Stimulated activated CD8-positive, alpha-beta memory T cell treated with anti-CD3 and anti-CD28 coated beads, Interleukin-12 subunit alpha, Interleukin-12 subunit beta, amount 100 ng/mL, for 4 hours (primary cell): ENCODE measurements around the gene ZDHHC16.

Experiments
- DNase-seq: peaks from one replicate; pipeline ENCODE4 v3.0.0-alpha.2; 2020; ENCODE audit warnings: low read depth

The ZDHHC16 gene

DNA sequence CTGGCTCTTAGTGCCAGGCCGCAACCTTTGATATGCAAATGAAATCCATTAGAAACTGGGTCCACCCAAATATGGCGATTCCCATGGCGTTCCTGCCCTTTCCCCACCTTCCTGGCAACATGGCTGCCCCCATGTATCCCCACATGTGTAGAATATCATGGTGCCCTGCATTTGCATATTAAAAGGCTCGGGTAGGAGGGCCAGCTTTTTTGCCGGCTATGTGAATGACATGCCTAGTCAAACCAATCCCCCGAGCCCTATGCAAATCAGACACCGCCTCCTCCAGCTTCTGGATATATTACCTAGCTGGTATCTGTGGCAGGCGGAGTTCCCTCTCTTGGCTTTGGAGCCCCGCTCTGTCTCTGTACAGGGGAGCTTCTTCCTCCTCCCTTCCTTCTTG, 34.0 kb downstream of the ZDHHC16 start:
- DNase-seq = no peak

DNA sequence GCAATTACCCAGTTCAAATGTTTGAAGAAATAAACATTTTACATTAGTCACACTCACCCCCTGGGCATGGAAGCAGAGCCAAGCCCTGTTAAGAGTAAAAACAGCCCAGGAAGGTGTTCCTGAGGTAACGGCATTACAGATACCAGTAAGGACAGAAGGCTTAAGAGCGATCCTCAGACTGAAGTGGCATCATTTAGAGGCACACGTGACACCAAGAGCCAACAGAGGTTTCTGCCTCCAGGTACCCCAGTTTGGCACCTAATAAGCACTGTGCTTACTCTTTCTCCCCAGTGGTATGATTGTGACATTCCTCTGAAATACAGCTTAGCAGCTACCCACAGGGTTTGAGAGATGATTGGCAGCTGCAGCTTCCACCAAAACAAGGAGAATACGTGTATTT, 35.1 kb downstream of the ZDHHC16 start:
- DNase-seq = no peak

- DNase-seq = no peak
Measured at GRCh38 chr10:97482381-97482780, 36.4 kb downstream of the ZDHHC16 start.

DNA sequence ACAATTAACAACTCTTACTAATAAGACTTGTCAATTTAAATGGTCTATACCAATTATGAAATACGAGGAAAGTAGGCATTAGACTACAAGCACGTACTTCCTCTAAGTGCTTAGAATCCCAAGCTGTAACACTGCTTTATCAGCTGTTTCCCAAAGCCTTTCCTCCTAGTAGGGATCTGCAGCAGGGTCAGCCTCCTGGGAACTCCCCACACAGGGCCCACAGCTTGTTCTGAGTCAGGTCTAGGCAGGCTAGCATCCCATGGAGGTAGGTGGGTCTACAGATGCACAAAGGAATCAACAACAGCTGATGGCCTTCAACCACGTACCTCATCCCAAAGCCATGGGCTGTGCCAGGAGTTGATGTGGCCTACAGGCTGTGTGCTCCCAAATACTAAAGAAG, 37.5 kb downstream of the ZDHHC16 start:
- no peak for DNase-seq

DNA sequence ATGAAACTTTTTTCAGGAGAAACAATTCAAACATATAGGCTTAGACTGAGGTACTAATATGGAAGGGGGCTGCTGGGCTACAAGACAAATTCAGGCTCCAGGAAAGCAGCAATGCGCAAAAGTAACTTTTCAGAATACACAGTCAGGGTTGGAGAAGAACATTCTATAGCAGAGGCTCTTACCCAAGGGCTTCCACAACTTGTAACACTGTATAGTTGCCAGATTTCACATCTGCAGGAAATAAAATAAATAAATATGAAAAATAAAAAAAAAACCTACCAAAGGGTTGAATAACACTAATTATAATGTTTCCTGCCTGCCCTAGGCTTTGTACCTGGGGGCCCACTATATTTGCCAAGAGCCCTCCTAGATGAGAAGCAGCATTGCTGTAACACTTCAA, 37.9 kb downstream of the ZDHHC16 start:
- no peak for DNase-seq

- no peak for DNase-seq
Measured at GRCh38 chr10:97485647-97486281, 39.8 kb downstream of the ZDHHC16 start.

- no peak for DNase-seq
Measured at GRCh38 chr10:97490592-97490991, 44.6 kb downstream of the ZDHHC16 start.

GRCh38 chr10:97494151-97494550, 48.2 kb downstream of the ZDHHC16 start:
- no peak for DNase-seq

DNA sequence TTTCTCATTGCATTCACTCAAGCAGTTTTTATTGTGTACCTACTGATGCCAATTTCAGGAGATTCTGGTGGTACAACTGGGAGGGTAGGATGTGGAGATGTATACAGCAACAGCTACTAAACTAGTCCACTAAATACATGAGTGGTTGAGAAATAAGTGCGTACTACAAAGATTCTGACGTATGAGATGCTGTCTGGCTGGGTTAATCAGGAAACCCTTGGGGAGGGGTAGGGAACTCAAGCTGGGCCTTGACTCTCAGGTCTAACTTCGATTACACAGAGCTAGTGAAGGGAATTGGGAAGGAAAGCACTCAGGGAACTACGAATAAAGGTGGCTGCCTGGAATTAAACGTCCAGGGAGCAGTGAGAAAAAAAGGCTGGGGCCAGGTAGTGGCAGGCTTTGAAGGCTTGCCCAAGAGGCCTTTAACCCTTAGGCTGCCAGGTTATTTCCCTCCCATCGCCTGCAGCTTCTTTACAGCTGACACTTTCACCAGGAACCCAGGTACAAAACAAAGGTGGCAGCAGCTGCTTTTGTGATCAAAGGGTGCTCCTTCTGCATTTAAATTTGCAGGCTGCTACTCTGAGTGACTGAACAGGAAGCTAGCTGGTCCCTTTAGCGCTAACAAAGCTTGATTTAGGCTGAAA, 49.0 kb downstream of the ZDHHC16 start:
- no peak for DNase-seq

DNA sequence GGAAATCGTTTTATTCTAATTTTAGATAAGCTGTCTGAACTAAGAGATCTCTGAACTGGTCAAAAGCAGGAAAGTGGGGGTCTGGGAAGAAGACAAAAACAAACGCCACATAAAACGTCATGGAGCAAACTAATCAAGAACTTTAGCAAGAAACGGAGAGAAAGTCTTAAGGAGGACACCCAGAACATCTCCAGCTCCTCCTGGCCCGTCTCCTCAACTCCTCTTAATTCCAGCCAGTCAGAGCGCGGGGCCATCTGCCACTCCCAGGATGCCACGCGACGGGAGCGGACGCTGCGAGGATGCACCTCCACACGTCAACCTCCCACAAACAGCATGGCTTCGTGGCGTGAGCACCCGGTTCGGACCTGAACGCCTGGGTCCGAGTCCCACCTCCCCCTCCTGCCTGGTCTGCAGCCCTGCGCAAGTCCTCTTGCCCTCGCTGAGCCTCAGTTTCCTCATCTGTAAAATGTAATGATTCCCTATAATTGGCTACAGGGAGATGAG, 51.6 kb downstream of the ZDHHC16 start:
- DNase-seq = peak; percentile 43

DNA sequence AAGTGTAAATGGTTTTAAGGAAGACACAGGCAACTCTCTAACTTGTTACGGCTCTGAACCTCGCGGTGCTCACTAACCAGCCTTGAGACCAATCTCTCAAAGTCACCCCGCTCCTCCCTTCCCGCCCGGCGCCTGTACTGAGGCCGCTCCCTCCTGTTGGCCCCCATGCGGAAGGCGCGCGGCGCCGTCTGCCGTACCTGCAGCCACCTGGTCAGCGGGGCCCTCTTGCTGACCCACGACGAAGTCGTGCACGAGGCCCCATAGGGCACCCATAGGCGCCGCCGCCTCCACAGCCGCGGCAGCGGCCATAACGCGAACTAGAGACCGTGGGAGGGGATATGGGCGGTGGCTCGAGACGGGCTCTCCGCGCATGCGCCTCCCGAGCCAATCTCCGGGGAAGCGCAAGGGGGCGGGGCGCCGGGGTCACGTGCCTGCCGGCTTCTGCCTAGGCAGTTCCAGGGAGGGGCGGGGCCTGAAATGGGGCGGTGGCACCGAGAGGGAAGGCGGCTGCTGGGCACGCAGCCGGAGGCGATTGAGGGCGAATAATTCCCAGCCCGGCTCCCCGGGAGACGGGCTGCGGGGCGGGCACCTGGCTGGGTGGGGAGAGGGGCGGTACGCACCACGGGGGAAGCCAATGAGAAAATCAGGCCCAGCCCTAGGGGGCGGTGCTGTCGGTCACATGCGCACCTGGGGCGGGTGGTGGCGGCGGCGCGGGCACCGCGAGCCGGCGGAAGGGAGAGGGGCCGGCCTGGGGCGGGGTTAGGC, 52.3 kb downstream of the ZDHHC16 start, which contains the start of gene MMS19:
Gene MMS19, minus strand, starts transcription at position 347 of the 765 bp plus-strand sequence. Its CDS starts 38 bp downstream, at position 309.
- peak; percentile 100 for DNase-seq

DNA sequence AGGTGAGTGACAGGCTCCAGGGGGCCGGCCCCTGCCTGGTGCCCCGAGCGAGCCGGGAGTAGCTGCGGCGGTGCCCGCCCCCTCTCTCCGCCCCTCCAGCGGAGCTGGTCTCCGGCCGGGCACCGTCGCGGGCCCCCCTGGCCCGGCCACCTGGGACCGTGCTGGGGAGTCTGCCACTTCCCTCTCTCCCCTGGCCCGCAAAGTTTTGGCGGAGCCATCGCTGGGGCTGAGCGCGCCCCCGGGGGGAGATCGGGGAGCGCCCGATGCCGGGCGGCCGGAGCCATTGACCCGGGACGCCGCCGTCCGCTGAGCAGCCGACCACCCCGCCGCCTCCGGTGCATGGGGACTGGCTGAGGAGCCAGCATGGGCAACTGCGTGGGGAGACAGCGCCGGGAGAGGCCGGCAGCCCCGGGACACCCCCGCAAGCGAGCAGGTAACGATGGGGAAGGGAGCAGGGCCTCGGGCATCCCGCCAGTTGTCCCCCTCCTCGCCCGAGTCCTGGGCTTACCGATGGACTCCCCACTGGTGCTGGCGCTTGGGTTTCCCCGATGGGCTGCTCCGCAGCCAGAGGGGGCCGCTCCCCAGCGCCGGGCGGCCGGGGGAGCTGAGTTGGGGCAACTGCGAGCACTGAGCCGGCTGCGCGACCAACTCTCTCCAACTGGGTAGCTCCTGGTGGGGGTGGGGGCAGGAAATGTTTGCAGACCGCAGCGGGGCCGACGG, 53.0 kb downstream of the ZDHHC16 start, which contains the start of gene UBTD1:
Gene UBTD1, plus strand, starts transcription at position 84 of the 720 bp plus-strand sequence. Its CDS starts 280 bp downstream, at position 364.
- peak; percentile 17 for DNase-seq

DNA sequence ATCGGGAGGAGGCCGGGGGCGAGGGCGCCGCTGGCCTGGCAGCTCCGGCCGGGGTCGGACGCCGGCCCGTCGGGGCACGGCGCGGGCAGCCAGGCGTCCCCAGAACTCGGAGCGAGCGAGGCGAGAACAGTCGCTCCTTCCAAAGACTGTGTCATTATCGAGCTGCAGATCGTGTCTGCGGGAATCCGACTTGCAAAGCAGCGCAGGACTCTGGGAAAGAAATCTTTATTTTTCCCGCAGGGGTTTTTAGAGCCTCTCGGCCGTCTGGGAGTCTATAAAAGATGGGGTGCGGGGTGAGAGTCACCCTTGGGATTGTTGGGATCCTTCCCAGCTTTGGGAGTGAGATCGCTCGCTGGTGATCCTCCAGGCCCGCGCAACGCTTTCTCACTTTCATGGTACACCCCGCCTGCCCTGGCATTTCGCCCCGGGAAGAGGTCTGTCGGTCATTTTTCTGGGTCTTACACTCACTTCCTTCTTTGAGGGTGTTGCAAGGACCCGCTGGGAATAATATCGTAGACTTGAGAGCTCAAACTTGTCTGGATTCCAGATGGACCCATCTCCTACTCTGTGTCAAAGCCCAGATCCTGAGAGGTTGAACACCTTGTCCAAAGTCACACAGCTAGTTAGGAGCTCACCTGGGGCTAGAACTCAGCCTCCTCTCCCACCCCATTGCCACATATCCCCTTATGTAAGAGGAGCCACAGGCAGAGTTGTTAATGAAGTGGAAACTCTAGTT, 53.8 kb downstream of the ZDHHC16 start:
- no peak for DNase-seq

GRCh38 chr10:97500297-97500575, 54.3 kb downstream of the ZDHHC16 start:
- no peak for DNase-seq

DNA sequence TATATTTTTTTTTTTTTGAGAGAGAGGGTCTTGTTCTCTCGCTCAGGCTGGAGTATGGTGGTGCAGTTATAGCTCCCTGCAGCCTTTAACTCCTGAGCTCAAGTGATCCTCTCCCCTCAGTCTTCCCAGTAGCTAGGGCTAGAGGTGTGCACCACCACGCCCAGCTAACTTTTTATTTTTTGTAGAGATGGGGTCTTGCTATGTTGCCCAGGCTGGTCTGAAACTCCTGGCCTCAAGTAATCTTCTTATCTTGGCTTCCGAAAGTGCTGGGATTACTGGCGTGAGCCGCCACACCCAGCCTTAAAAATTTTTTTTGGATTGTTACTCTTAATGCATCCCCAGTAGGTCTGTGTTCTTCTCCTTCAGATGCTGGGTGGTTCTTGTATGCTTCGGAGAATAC, 56.9 kb downstream of the ZDHHC16 start:
- no peak for DNase-seq

DNA sequence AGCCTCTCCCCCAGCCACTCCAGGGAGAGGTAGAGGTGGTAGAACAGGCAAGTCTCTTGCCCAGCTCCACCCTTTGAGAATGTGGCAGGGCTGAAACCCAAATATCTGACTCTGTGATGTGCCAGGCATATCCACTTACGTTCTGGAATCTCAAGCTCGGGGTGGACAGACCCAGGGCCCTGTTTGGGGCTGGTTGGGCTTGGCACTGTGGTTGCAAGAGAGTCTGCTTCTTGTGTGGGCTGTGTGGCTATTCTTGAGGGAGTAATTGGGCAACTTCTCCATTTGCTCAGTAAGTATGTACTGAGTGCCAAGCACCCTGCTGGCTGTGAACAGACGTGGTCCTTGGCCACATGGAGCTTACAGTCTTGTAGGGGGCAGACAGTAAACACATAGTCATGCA, 57.4 kb downstream of the ZDHHC16 start:
- no peak for DNase-seq

- no peak for DNase-seq
Measured at GRCh38 chr10:97505152-97505551, 59.2 kb downstream of the ZDHHC16 start.

- no peak for DNase-seq
Measured at GRCh38 chr10:97506199-97506991, 60.4 kb downstream of the ZDHHC16 start.
